HepG2 (cell line): ENCODE measurements around the gene CNNM2. TPM values are rescaled to one million over a fixed set of nuclear protein-coding genes. Genes with fewer than 3 reads are reported as not detected.

Experiments
- ARNT ChIP-seq: fragments of 450-650 bp; IDR thresholded peaks from 2 replicates; pipeline ENCODE4 v1.6.1; 2017
- BCL6 ChIP-seq: IDR thresholded peaks from 2 replicates; pipeline ENCODE4 v1.6.1; 2016; ENCODE audit warnings: missing genetic modification reagents, missing compliant biosample characterization
- CHD4 ChIP-seq: fragments of 200-600 bp; sonication (generic); IDR thresholded peaks from 2 replicates; pipeline ENCODE4 v1.7.0; 2017; ENCODE audit warnings: mild to moderate bottlenecking, low read length, borderline replicate concordance
- CREM ChIP-seq, 2 experiments: sonication (generic) in 1 of 2; formaldehyde crosslinking in 1 of 2; IDR thresholded peaks; 2 replicates each; pipeline versions ENCODE4 v1.4.0 to v1.6.1; 2016 to 2020; ENCODE audit warnings: antibody characterized with exemption in 1 of 2, mild to moderate bottlenecking in 1 of 2, missing genetic modification reagents in 1 of 2
- HIVEP1 ChIP-seq: sonication (generic); formaldehyde crosslinking; IDR thresholded peaks from 2 replicates; pipeline ENCODE4 v1.4.0; 2020; ENCODE audit warnings: mild to moderate bottlenecking, missing genetic modification reagents
- HNRNPH1 ChIP-seq: fragments of 200-400 bp; formaldehyde crosslinking; optimal IDR thresholded peaks from 2 replicates; pipeline ENCODE3; 2017; ENCODE audit warnings: mild to moderate bottlenecking, low read depth, low read length
- JUND ChIP-seq: sonication (generic); formaldehyde crosslinking; IDR thresholded peaks from 2 replicates; pipeline ENCODE4 v1.8.0; 2022; ENCODE audit warnings: mild to moderate bottlenecking, missing genetic modification reagents
- KDM1A ChIP-seq: IDR thresholded peaks from 2 replicates; pipeline ENCODE4 v1.6.1; 2016; ENCODE audit warnings: missing compliant biosample characterization
- NCOR1 ChIP-seq: fragments of 200-600 bp; sonication (generic); IDR thresholded peaks from 2 replicates; pipeline ENCODE4 v1.7.0; 2017; ENCODE audit warnings: antibody characterized with exemption, low read length, borderline replicate concordance
- NFKBIZ ChIP-seq: IDR thresholded peaks from 2 replicates; pipeline ENCODE4 v1.6.1; 2018; ENCODE audit warnings: missing genetic modification reagents, missing compliant biosample characterization
- PAF1 ChIP-seq: IDR thresholded peaks from 2 replicates; pipeline ENCODE4 v1.6.1; 2016; ENCODE audit warnings: missing genetic modification reagents, missing compliant biosample characterization
- POLR2G ChIP-seq: fragments of 200-400 bp; formaldehyde crosslinking; IDR thresholded peaks from 2 replicates; pipeline ENCODE4 v1.6.1; 2018; ENCODE audit warnings: mild to moderate bottlenecking, low read depth, low read length, moderate library complexity
- SOX5 ChIP-seq: IDR thresholded peaks from 2 replicates; pipeline ENCODE4 v1.6.1; 2016; ENCODE audit warnings: borderline replicate concordance
- TBL1XR1 ChIP-seq: fragments of 150-350 bp; IDR thresholded peaks from 2 replicates; pipeline ENCODE4 v1.6.1; 2014; ENCODE audit warnings: borderline replicate concordance, low read length; ENCODE audit not compliant: partially characterized antibody
- TFAP4 ChIP-seq: sonication (generic); IDR thresholded peaks from 2 replicates; pipeline ENCODE4 v1.6.1; 2016; ENCODE audit warnings: low read depth, borderline replicate concordance
- ZBTB14 ChIP-seq: sonication (generic); formaldehyde crosslinking; IDR thresholded peaks from 2 replicates; pipeline ENCODE4 v1.4.0; 2020; ENCODE audit warnings: missing genetic modification reagents
- ZHX2 ChIP-seq, 2 experiments: sonication (generic) in 1 of 2; formaldehyde crosslinking in 1 of 2; IDR thresholded peaks; 2 replicates each; pipeline versions ENCODE4 v1.6.1 to v1.9.0; 2014 to 2022; ENCODE audit warnings: antibody characterized with exemption in 1 of 2, borderline replicate concordance in 1 of 2, inconsistent platforms in 1 of 2, low read depth in 1 of 2, missing genetic modification reagents in 1 of 2
- ZNF160 ChIP-seq: sonication (generic); formaldehyde crosslinking; IDR thresholded peaks from 2 replicates; pipeline ENCODE4 v1.8.0; 2022; ENCODE audit warnings: mild to moderate bottlenecking, inconsistent platforms, missing genetic modification reagents
- ZNF296 ChIP-seq: sonication (generic); formaldehyde crosslinking; conservative IDR thresholded peaks from 2 replicates; pipeline ENCODE4 v1.5.0; 2020; ENCODE audit warnings: mild to moderate bottlenecking, missing genetic modification reagents
- ZNF331 ChIP-seq: sonication (generic); formaldehyde crosslinking; IDR thresholded peaks from 2 replicates; pipeline ENCODE4 v1.4.0; 2020; ENCODE audit warnings: missing genetic modification reagents
- ZNF530 ChIP-seq: sonication (generic); formaldehyde crosslinking; IDR thresholded peaks from 2 replicates; pipeline ENCODE4 v1.5.0; 2020; ENCODE audit warnings: low read depth, mild to moderate bottlenecking, missing genetic modification reagents
- ZNF605 ChIP-seq: sonication (generic); formaldehyde crosslinking; IDR thresholded peaks from 2 replicates; pipeline ENCODE4 v1.8.0; 2022; ENCODE audit warnings: mild to moderate bottlenecking, missing genetic modification reagents
- ZNF678 ChIP-seq: sonication (generic); formaldehyde crosslinking; IDR thresholded peaks from 2 replicates; pipeline ENCODE4 v1.4.0; 2020; ENCODE audit warnings: mild to moderate bottlenecking, missing genetic modification reagents
- ZNF737 ChIP-seq: sonication (generic); formaldehyde crosslinking; IDR thresholded peaks from 2 replicates; pipeline ENCODE4 v1.5.0; 2020; ENCODE audit warnings: missing genetic modification reagents, mild to moderate bottlenecking, borderline replicate concordance
- polyA plus RNA-seq, 8 experiments: library from polyadenylated mRNA; depleted of rRNA in 3 of 8; stranded (reverse) in 7 of 8; unstranded in 1 of 8; fragments of >200 nt; fragmentation: Illumina TruSeq in 4 of 8; extraction: Trizol in 4 of 8; gene quantifications; 2 replicates each; pipeline versions ENCODE4 v1.2.1 to v1.2.3, GENCODE V29; 2011 to 2016; ENCODE audit warnings: low read depth in 4 of 8, missing spikeins in 1 of 8, mixed read lengths in 1 of 8; ENCODE audit not compliant: insufficient read depth in 1 of 8
- total RNA-seq, 5 experiments: library from RNA; depleted of rRNA; stranded (reverse); fragments of >200 nt; fragmentation: Illumina TruSeq; extraction: Trizol; gene quantifications; 2 replicates each; pipeline ENCODE4 v1.2.3, GENCODE V29; 2016; ENCODE audit warnings: low read depth in 1 of 5

Gene CNNM2
- total and polyA plus RNA-seq, 2 of the 13 experiments (the other 11 are each of a cell fraction or from before 2014, with no cell fraction given): 7.1 to 9.0 TPM

- TF ChIP-seq TFAP4 (no peak), ZHX2 (IDR thresholded peaks at IDR 0.05; ENCODE audit: low read depth) (no peak), ZHX2 (CRISPR knock-in tag; IDR thresholded peaks at IDR 0.05; ENCODE audit: borderline replicate concordance) (no peak), HNRNPH1 (no peak), PAF1 (CRISPR knock-in tag) (no peak), CREM (IDR thresholded peaks at IDR 0.05) (no peak), CREM (CRISPR knock-in tag; IDR thresholded peaks at IDR 0.05) (no peak), HIVEP1 (CRISPR knock-in tag) (no peak), TBL1XR1 (no peak), POLR2G (no peak; the same call in 1 of the 2 replicates), ZNF331 (CRISPR knock-in tag) (peak; percentile 23; the same call in 1 of the 2 replicates), NCOR1 (peak; percentile 34; the same call in 1 of the 2 replicates), KDM1A (no peak), NFKBIZ (CRISPR knock-in tag) (no peak), ZNF160 (CRISPR knock-in tag) (no peak), SOX5 (CRISPR knock-in tag) (peak; percentile 60; the same call in 1 of the 2 replicates), ZNF678 (no peak), JUND (0 out of 2 replicates have a peak, but pooled peaks have one; percentile 27), ZNF530 (no peak), CHD4 (no peak), ARNT (no peak), BCL6 (no peak), ZNF296 (CRISPR knock-in tag) (no peak), ZNF737 (CRISPR knock-in tag) (no peak), ZBTB14 (CRISPR knock-in tag) (no peak), ZNF605 (CRISPR knock-in tag) (no peak)
These were observed 165.3 kb downstream of the CNNM2 start (continued) for GRCh38 chr10:103083266-103083976.
